ENCODE data around the gene GIMAP4.
"Not testable (repeated sequence)": the region's sequence is repeated elsewhere in the genome, so short reads cannot be mapped to it uniquely, and the experiment has no call there.

Gene GIMAP4

DNA sequence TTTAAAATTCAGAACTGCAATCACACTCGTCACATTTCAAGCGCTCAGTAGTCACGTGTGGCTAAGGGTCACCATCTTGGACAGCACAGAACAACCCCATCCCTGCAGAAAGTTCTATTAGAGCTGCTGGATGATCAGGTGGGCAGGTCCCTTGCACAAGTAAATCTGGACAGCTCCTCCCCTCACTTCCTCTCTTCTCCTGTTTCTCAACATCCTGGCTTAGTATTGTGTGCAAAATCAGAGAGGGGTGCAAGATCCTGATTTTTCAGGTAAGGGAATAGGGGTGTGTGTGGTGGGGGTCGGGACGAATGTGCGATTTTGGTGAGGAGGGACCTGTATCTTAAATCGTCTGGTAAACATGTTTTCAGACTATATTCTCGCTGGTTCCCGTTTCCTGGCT, at the start of gene GIMAP4:
TSS of gene GIMAP4 (plus strand) at position 222 of the 400 bp plus-strand sequence. CDS start 2,512 bp downstream, outside the sequence.
- DNase-seq (ENCODE audit: low read depth in 3 of 3, low spot score in 1 of 3): no peak

DNA sequence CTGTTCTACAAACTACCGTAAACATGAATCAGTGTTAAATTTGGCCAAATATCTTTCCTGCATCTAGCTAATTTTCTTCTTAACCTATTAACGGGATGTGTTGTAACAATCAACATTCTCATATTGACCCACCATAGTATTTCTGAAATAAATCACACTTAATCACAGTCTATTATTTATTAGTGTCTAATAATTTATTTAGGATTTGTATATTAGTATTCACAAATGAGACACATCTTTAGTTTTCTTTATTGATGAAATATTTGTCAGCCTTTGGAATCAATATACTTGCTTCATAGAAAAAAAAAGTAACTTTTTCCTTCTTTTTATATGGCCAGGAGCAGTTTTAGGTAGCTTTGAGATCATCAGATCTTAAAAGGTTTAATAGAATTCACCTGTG, 47.9 kb upstream of the GIMAP4 start:
- DNase-seq (ENCODE audit: low read depth in 3 of 3, low spot score in 1 of 3): no peak

GRCh38 chr7:150520145-150520544, 47.0 kb upstream of the GIMAP4 start:
- DNase-seq (ENCODE audit: low read depth in 3 of 3, low spot score in 1 of 3): no peak

- not testable (repeated sequence) for DNase-seq (ENCODE audit: low read depth in 3 of 3, low spot score in 1 of 3)
These were observed 44.3 kb upstream of the GIMAP4 start for GRCh38 chr7:150522931-150523330.

GRCh38 chr7:150524018-150524417, 43.2 kb upstream of the GIMAP4 start:
- no peak for DNase-seq (ENCODE audit: low read depth in 3 of 3, low spot score in 1 of 3)

DNA sequence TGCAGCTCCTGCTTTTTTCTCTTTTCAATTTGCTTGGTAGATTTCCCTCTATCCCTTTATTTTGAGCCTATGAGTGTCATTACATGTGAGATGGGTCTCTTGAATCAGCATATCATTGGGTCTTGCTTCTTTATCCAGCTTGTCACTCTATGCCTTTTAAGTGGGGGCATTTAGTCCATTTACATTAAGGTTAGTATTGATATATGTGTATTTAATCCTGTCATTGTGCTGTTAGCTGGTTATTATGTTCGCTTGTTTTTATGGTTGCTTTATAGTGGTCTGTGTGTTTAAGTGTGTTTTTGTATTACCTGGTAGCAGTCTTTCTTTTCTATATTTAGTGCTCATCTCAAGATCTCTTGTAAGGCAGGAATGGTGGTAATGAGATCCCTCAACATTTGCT, 35.5 kb upstream of the GIMAP4 start:
- DNase-seq (ENCODE audit: low read depth in 3 of 3, low spot score in 1 of 3): no peak

DNA sequence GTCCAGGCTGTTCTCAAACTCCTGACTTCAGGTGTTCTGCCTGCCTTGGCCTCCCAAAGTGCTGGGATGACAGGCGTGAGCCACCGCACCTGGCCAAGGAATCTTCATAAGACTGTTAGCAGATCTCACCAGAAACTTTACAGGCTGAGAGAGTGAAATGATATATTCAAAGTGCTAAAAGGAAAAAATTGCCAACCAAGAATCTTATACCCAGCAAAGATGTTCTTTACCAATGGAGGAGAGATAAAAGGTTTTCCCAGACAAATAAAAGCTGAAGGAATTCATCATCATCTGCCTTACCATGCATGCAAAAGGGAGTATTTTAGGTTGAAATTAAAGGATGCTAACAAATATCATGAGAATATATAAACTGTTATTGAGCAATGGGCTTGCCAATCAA, 28.9 kb upstream of the GIMAP4 start:
- no peak for DNase-seq (ENCODE audit: low read depth in 3 of 3, low spot score in 1 of 3)

- DNase-seq (ENCODE audit: low read depth in 3 of 3, low spot score in 1 of 3): no peak
These were observed 14.0 kb upstream of the GIMAP4 start for GRCh38 chr7:150553163-150553562.

GRCh38 chr7:150556521-150557138, 10.6 kb upstream of the GIMAP4 start:
- DNase-seq (ENCODE audit: low read depth in 3 of 3, low spot score in 1 of 3): no peak

GRCh38 chr7:150560486-150560885, 6.7 kb upstream of the GIMAP4 start:
- DNase-seq (ENCODE audit: low read depth in 3 of 3, low spot score in 1 of 3): no peak

- DNase-seq (ENCODE audit: low read depth in 3 of 3, low spot score in 1 of 3): no peak
These were observed 4.3 kb upstream of the GIMAP4 start for GRCh38 chr7:150562919-150563318.

DNA sequence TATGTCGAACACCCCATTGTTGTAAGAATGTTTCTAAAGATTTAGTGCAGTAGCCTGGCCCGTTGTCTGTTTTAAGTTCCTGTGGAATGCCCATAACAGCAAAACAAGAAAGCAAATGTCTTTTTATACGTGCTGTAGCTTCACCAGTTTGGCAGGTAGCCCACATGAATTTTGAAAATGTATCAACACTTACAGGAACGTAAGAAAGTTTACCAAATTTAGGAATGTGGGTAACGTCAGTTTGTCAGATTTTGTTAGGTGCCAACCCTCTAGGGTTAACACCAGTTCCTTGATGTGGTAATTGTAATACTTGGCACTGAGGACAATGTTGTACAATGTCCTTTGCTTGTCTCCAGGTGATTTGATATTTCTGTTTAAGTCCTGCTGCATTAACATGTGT, 3.2 kb upstream of the GIMAP4 start:
- DNase-seq (ENCODE audit: low read depth in 3 of 3, low spot score in 1 of 3): no peak

- no peak for DNase-seq (ENCODE audit: low read depth in 3 of 3, low spot score in 1 of 3)
These were observed 2.6 kb upstream of the GIMAP4 start for GRCh38 chr7:150564566-150564965.

DNA sequence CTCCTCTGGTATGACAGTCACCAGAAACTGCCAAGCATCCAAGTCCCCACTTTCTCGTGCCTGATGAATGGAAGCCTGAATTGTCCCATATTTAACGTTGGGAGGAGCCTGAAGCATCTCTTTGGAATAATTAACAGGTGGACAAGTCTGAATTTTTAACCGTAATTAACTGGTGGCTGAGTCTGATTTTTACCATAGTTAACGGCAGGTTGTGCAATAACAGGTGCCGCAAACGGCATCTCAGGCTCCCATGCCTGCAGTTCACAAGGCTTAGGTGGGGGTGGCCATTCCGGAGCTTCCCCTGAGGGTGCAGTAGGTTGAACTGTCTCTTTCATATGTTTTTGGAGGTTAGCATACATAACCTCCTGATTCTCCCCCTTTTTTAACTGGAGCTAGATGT, 2.0 kb upstream of the GIMAP4 start:
- no peak for DNase-seq (ENCODE audit: low read depth in 3 of 3, low spot score in 1 of 3)

GRCh38 chr7:150566123-150566522, 1.1 kb upstream of the GIMAP4 start:
- DNase-seq (ENCODE audit: low read depth in 3 of 3, low spot score in 1 of 3): no peak

DNA sequence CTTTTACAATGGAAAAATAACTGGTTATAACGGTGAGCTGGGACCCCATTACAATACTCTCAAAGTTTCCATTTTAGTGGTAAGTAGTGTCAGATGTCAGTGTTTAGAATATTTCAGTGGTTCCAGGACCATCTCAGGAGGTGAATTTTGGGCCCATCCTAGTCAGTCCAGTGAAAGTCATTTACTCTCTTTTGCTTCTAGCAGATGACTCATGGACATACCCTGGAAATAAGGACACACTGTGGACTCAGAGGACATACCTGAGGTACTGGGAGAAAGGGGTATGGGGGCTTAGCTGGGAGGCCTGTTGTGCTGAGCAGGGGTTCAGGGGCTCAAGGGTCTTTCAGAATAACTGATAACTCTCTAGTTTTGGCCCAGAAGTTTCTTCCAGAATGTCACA, 618 bp upstream of the GIMAP4 start:
- DNase-seq (ENCODE audit: low read depth in 3 of 3, low spot score in 1 of 3): no peak

- DNase-seq (ENCODE audit: low read depth in 3 of 3, low spot score in 1 of 3): no peak
These were observed 696 bp downstream of the GIMAP4 start for GRCh38 chr7:150567871-150568301.

GRCh38 chr7:150568714-150569113, 1.5 kb downstream of the GIMAP4 start:
- DNase-seq (ENCODE audit: low read depth in 3 of 3, low spot score in 1 of 3): no peak

DNA sequence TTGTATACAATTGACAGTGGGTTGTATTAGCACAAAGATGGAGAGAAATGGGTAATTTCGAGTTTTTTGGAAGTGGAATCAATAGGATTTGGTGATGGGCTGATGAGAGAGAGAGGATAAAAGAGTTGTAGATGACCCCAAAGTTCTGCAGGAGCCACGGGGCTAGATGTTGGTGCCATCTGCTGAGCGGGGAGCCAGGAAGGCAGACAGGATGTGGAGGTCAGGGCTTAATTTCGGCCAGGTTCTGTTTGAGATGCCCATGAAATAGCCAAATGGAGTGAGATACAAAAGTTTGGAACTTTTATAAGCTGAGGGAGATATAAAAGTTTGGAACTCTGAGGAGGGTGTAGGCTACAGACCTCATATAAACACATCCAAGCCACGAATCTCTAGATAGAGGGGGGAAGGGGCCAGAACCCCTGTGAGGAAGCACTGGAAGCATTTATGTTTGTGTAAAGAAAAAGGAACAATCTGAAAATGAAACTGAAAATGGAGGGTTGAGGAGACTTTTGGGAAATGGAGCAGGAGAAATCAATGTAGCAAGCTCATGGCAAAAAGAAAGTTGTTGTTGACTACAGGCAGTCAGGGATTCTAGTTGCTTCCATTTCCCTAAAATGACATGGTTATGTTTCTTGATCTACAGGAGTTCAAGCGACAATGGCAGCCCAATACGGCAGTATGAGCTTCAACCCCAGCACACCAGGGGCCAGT, 2.2 kb downstream of the GIMAP4 start:
- DNase-seq (ENCODE audit: low read depth in 3 of 3, low spot score in 1 of 3): no peak

- DNase-seq (ENCODE audit: low read depth in 3 of 3, low spot score in 1 of 3): no peak
These were observed 3.6 kb downstream of the GIMAP4 start for GRCh38 chr7:150570556-150571465.

DNA sequence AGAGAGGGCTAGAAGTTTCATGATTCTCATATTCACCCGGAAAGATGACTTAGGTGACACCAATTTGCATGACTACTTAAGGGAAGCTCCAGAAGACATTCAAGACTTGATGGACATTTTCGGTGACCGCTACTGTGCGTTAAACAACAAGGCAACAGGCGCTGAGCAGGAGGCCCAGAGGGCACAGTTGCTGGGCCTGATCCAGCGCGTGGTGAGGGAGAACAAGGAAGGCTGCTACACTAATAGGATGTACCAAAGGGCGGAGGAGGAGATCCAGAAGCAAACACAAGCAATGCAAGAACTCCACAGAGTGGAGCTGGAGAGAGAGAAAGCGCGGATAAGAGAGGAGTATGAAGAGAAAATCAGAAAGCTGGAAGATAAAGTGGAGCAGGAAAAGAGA, 5.3 kb downstream of the GIMAP4 start:
- DNase-seq (ENCODE audit: low read depth in 3 of 3, low spot score in 1 of 3): no peak
